ENCODE measurements around the gene SMCO2. TPM values are rescaled to one million over a fixed set of nuclear protein-coding genes. Genes with fewer than 3 reads are reported as not detected.
A peak's percentile ranks its signal among the peaks of the same experiment; 100 is the strongest.

Gene SMCO2
- total and polyA plus RNA-seq, 4 donors: 0.16 to 0.33 (median 0.31) TPM; not detected in 1

DNA sequence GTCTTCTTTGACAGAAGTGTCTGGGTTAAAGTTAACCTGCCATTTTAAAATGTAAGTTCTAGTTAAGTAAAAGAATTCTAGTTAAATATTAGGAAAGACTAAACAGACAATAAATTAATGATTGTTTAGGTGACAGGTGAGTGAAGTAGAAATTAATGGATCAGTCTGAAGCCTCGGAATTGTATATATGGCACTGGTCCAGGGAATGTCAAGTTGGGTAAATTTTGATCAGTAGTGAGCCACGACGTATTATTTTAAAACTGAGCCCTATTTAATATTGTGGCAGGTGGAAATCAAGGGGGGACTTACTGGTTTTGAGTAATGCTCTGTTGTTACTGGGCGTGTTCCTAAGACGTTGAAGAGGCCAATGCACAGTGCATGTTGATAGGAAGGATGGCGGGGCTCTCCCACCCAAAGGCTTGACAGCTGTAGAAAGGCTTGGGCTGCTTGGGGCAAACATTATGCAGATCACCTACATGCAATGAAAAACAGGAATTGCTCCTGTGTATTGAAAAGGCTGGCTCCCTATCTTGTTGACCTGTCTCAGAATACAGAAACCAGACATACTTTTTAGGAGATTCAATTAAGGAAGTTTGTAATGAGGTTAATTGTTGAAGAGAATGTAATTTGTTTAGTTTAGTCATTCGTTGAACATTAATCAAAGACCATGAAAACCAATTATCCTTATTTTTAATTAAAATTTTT, 71.6 kb downstream of the SMCO2 start:
- no peak overlapping the region for H3K27ac ChIP-seq (ENCODE audit: low read depth in 1 of 2, low read length in 1 of 2)
- no peak for TF ChIP-seq CTCF (IDR thresholded peaks at IDR 0.05; ENCODE audit: control extremely low read depth, extremely low read depth)
- 73 to 86% methylated on average over 7 of the region's 7 CpGs for WGBS, 2 donors
- H3K9me3 ChIP-seq (ENCODE audit: control insufficient read depth in 4 of 4, insufficient read depth in 3 of 4, low read length in 3 of 4): no peaks in the 10 kb centered on the region
- no peak overlapping the region for H3K4me3 ChIP-seq
- DNase-seq (no peak), ATAC-seq (ENCODE audit: insufficient read depth, low FRiP score) (no peak)
- peaks cover 0 to 21% (median 5%) of the 10 kb centered on the region in 5 donors for H3K4me1 ChIP-seq (ENCODE audit: control insufficient read depth in 5 of 5, insufficient read depth in 5 of 5, low read length in 5 of 5)
- no peaks in the 10 kb centered on the region for H3K27me3 ChIP-seq (ENCODE audit: control insufficient read depth in 3 of 3, insufficient read depth in 3 of 3, low read length in 2 of 3)
- no peak overlapping the region for H3K9ac ChIP-seq (ENCODE audit: insufficient read depth in 1 of 2, low read length in 2 of 2)
- H3K36me3 ChIP-seq (ENCODE audit: control insufficient read depth in 4 of 4, insufficient read depth in 4 of 4, low read length in 4 of 4): no peaks in the 10 kb centered on the region

GRCh38 chr12:27521066-27521465, 74.5 kb downstream of the SMCO2 start:
- WGBS, 2 donors: 53 to 67% methylated on average over 4 of the region's 4 CpGs
- peak; percentile 74 to 92 (median 88) for DNase-seq
- peak overlapping the region in 1 of 2 donors; percentile 57 for H3K27ac ChIP-seq (ENCODE audit: low read depth in 1 of 2, low read length in 1 of 2)

DNA sequence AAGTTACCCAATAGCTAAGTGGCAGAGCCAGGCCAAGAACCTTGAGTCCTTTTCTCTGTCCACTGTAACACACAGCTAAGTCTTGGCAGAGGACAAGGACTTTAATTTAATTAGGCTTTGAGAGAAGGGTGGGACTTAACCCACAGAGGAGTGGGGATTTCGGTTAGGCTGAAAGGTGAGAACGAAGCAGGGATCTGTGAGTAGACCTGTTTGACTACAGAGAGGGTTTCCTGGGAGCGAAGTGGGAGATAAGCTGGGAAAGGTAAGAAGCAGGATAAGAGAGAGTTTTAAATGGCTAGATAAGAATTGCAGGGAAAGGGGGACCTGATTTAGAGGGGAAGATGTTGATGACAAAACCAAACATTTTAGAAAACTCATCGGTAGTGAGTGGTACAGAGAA, 75.4 kb downstream of the SMCO2 start:
- ATAC-seq (ENCODE audit: insufficient read depth, low FRiP score): no peak
- H3K4me3 ChIP-seq: no peak overlapping the region
- H3K9ac ChIP-seq (ENCODE audit: insufficient read depth in 1 of 2, low read length in 2 of 2): no peak overlapping the region
- H3K27me3 ChIP-seq (ENCODE audit: control insufficient read depth in 3 of 3, insufficient read depth in 3 of 3, low read length in 2 of 3): no peaks in the 10 kb centered on the region
- 84 to 91% methylated on average over 4 of the region's 4 CpGs for WGBS, 2 donors
- H3K36me3 ChIP-seq (ENCODE audit: control insufficient read depth in 4 of 4, insufficient read depth in 4 of 4, low read length in 4 of 4): no peaks in the 10 kb centered on the region
- H3K27ac ChIP-seq (ENCODE audit: low read depth in 1 of 2, low read length in 1 of 2): peak overlapping the region in 1 of 2 donors; percentile 39
- H3K4me1 ChIP-seq (ENCODE audit: control insufficient read depth in 5 of 5, insufficient read depth in 5 of 5, low read length in 5 of 5): peaks cover 3 to 35% (median 5%) of the 10 kb centered on the region in 5 donors
- DNase-seq: no peak
- TF ChIP-seq CTCF (IDR thresholded peaks at IDR 0.05; ENCODE audit: control extremely low read depth, extremely low read depth): no peak
- no peaks in the 10 kb centered on the region for H3K9me3 ChIP-seq (ENCODE audit: control insufficient read depth in 4 of 4, insufficient read depth in 3 of 4, low read length in 3 of 4)

More at GRCh38 chr12:27521066-27521465, 74.5 kb downstream of the SMCO2 start:
- Histone ChIP-seq H3K27me3 (ENCODE audit: control insufficient read depth in 3 of 3, insufficient read depth in 3 of 3, low read length in 2 of 3) (no peaks in the 10 kb centered on the region), H3K9ac (ENCODE audit: insufficient read depth in 1 of 2, low read length in 2 of 2) (no peak overlapping the region), H3K9me3 (ENCODE audit: control insufficient read depth in 4 of 4, insufficient read depth in 3 of 4, low read length in 3 of 4) (no peaks in the 10 kb centered on the region), H3K36me3 (ENCODE audit: control insufficient read depth in 4 of 4, insufficient read depth in 4 of 4, low read length in 4 of 4) (no peaks in the 10 kb centered on the region), H3K4me1 (ENCODE audit: control insufficient read depth in 5 of 5, insufficient read depth in 5 of 5, low read length in 5 of 5) (peaks cover 0 to 33% (median 5%) of the 10 kb centered on the region in 5 donors), H3K4me3 (no peak overlapping the region)
- ATAC-seq (ENCODE audit: insufficient read depth, low FRiP score): no peak
- TF ChIP-seq CTCF (IDR thresholded peaks at IDR 0.05; ENCODE audit: control extremely low read depth, extremely low read depth): no peak

Data from lung (tissue), 12 donors.